Thyroid gland (tissue), 4 donors: Measurements from ENCODE around the gene SLC12A8. TPM values are rescaled to one million over a fixed set of nuclear protein-coding genes. Genes with fewer than 3 reads are reported as not detected.

ENCODE experiments used
- DNase-seq, 2 donors: peaks; one replicate each; pipeline ENCODE4 v3.0.0-alpha.2; 2019
- H3K27ac ChIP-seq, 3 donors: fragments of 200-600 bp; sonication (generic); 1 replicate in 2 of 3; 2 replicates in 1 of 3; pipeline ENCODE4 v1.5.1; 2016 to 2019; ENCODE audit warnings: mild to moderate bottlenecking in 1 of 3, moderate library complexity in 1 of 3
- H3K27me3 ChIP-seq: fragments of 200-600 bp; sonication (generic); one replicate; pipeline ENCODE4 v1.5.1; 2019
- H3K36me3 ChIP-seq, 2 donors: fragments of 200-600 bp; sonication (generic); one replicate each; pipeline ENCODE4 v1.5.1; 2016 to 2019
- H3K4me1 ChIP-seq, 2 donors: fragments of 200-600 bp; sonication (generic); one replicate each; pipeline ENCODE4 v1.5.1; 2017 to 2019
- H3K4me3 ChIP-seq, 3 donors: fragments of 200-600 bp; sonication (generic); replicated peaks in 1 of 3; 1 replicate in 2 of 3; 2 replicates in 1 of 3; pipeline ENCODE4 v1.5.1; 2016; ENCODE audit warnings: mild to moderate bottlenecking in 1 of 3
- H3K9me3 ChIP-seq: fragments of 200-600 bp; sonication (generic); one replicate; pipeline ENCODE4 v1.5.1; 2017
- CTCF ChIP-seq, 6 experiments: fragments of 200-600 bp in 3 of 6; fragments of 450-650 bp in 3 of 6; sonication (generic) in 3 of 6; IDR thresholded peaks; one replicate each; pipeline ENCODE4 v1.5.1; 2016 to 2019; ENCODE audit warnings: antibody characterized with exemption in 6 of 6, mild to moderate bottlenecking in 2 of 6, inconsistent platforms in 1 of 6, moderate library complexity in 1 of 6
- POLR2A ChIP-seq, 2 donors: fragments of 450-650 bp; IDR thresholded peaks; one replicate each; pipeline ENCODE4 v1.6.1; 2017; ENCODE audit warnings: antibody characterized with exemption in 2 of 2, mild to moderate bottlenecking in 2 of 2, moderate library complexity in 1 of 2
- WGBS, 2 donors: methylation state at CpG; one replicate each; pipeline ENCODE4 v1.1.5; 2017; 5-methylcytosine and 5-hydroxymethylcytosine counted together
- intact Hi-C: fragments of 100-400 bp; cut with DNase I; formaldehyde crosslinking; loops from one replicate; pipeline ENCODE4 v1.15.1; 2023
- total RNA-seq, 4 donors: library from RNA; depleted of rRNA; stranded (reverse); fragments of >200 nt; gene quantifications; one replicate each; pipeline ENCODE4 v1.2.3, GENCODE V29; 2016

The SLC12A8 gene
- total RNA-seq, 4 donors from 2014 or later = 71.2 to 136 (median 99.2) TPM

GRCh38 chr3:125145751-125146475 is 66.6 kb downstream of the SLC12A8 start:
- peaks cover 74 to 86% of the 10 kb centered on the region in 2 donors for H3K4me1 ChIP-seq
- WGBS, 2 donors = 83 to 88% methylated on average over 10 of the region's 10 CpGs
- intact Hi-C loops = loop anchor here (5.0 kb wide), 1 partner anchor 84 kb away; no protein-coding TSS in a partner anchor
- no peak for DNase-seq
- no peaks in the 10 kb centered on the region for H3K27me3 ChIP-seq
- no peak overlapping the region for H3K4me3 ChIP-seq
- peak overlapping the region in 1 of 3 donors; percentile 9 for H3K27ac ChIP-seq
- H3K36me3 ChIP-seq = no peaks in the 10 kb centered on the region
- TF ChIP-seq POLR2A (IDR thresholded peaks at IDR 0.05) (no peak), CTCF (IDR thresholded peaks at IDR 0.05) (no peak)
- no peaks in the 10 kb centered on the region for H3K9me3 ChIP-seq

- 84 to 95% methylated on average over 5 of the region's 5 CpGs for WGBS, 2 donors
- H3K27ac ChIP-seq = peak overlapping the region in 2 of 3 donors; percentile 77 to 87
- TF ChIP-seq POLR2A (IDR thresholded peaks at IDR 0.05) (no peak), CTCF (IDR thresholded peaks at IDR 0.05) (no peak)
- no peak for DNase-seq
- intact Hi-C loops = loop anchor here (5.0 kb wide), 1 partner anchor 82 kb away; no protein-coding TSS in a partner anchor
- no peaks in the 10 kb centered on the region for H3K27me3 ChIP-seq
- no peaks in the 10 kb centered on the region for H3K36me3 ChIP-seq
- H3K9me3 ChIP-seq = no peaks in the 10 kb centered on the region
- peaks cover 73 to 86% of the 10 kb centered on the region in 2 donors for H3K4me1 ChIP-seq
- H3K4me3 ChIP-seq = no peak overlapping the region
Observed at GRCh38 chr3:125144653-125145314, 67.8 kb downstream of the SLC12A8 start.

GRCh38 chr3:125143982-125144652 is 68.4 kb downstream of the SLC12A8 start:
- Histone ChIP-seq H3K9me3 (no peaks in the 10 kb centered on the region), H3K27ac (peak overlapping the region; percentile 5 to 87 (median 77)), H3K27me3 (no peaks in the 10 kb centered on the region), H3K36me3 (no peaks in the 10 kb centered on the region), H3K4me3 (no peak overlapping the region), H3K4me1 (peaks cover 73 to 86% of the 10 kb centered on the region in 2 donors)
- TF ChIP-seq POLR2A (IDR thresholded peaks at IDR 0.05) (no peak), CTCF (IDR thresholded peaks at IDR 0.05) (no peak)
- DNase-seq = no peak
- intact Hi-C loops = no loop called here
- 46 to 48% methylated on average over 7 of the region's 7 CpGs for WGBS, 2 donors

GRCh38 chr3:125143538-125143937 is 69.0 kb downstream of the SLC12A8 start:
- no peak for DNase-seq
- Histone ChIP-seq H3K27ac (peak overlapping the region; percentile 21 to 87 (median 77)), H3K9me3 (no peaks in the 10 kb centered on the region), H3K27me3 (no peaks in the 10 kb centered on the region), H3K4me3 (no peak overlapping the region), H3K4me1 (peaks cover 73 to 84% of the 10 kb centered on the region in 2 donors), H3K36me3 (no peaks in the 10 kb centered on the region)
- TF ChIP-seq CTCF (IDR thresholded peaks at IDR 0.05) (no peak), POLR2A (IDR thresholded peaks at IDR 0.05) (no peak)
- intact Hi-C loops = no loop called here
- 80 to 83% methylated on average over 2 to 3 of the region's 3 CpGs for WGBS, 2 donors
